Measurements from ENCODE around the gene RUVBL1.
A peak's percentile ranks its signal among the peaks of the same experiment; 100 is the strongest.

The RUVBL1 gene

GRCh38 chr3:128131897-128132646, 8.5 kb upstream of the RUVBL1 start:
- no peak for DNase-seq

GRCh38 chr3:128128251-128128650, 4.6 kb upstream of the RUVBL1 start:
- DNase-seq, result no peak

- DNase-seq, result no peak
Observed at GRCh38 chr3:128127236-128127635, 3.6 kb upstream of the RUVBL1 start.

- no peak for DNase-seq
Observed at GRCh38 chr3:128123156-128123537, 465 bp downstream of the RUVBL1 start.

GRCh38 chr3:128122013-128122412, 1.6 kb downstream of the RUVBL1 start:
- DNase-seq, result no peak

GRCh38 chr3:128113817-128114794, 9.5 kb downstream of the RUVBL1 start:
- no peak for DNase-seq

GRCh38 chr3:128112357-128112968, 11.1 kb downstream of the RUVBL1 start:
- peak; percentile 46 for DNase-seq

GRCh38 chr3:128111147-128111546, 12.5 kb downstream of the RUVBL1 start:
- DNase-seq, result no peak

- DNase-seq, result no peak
Observed at GRCh38 chr3:128107834-128108233, 15.8 kb downstream of the RUVBL1 start.

GRCh38 chr3:128103136-128103676, 20.4 kb downstream of the RUVBL1 start:
- no peak for DNase-seq

- no peak for DNase-seq
Observed at GRCh38 chr3:128100638-128101037, 23.0 kb downstream of the RUVBL1 start.

GRCh38 chr3:128100161-128100560, 23.5 kb downstream of the RUVBL1 start:
- no peak for DNase-seq

GRCh38 chr3:128098234-128098633, 25.4 kb downstream of the RUVBL1 start:
- no peak for DNase-seq

GRCh38 chr3:128095222-128095703, 28.3 kb downstream of the RUVBL1 start:
- DNase-seq, result peak; percentile 72

GRCh38 chr3:128094295-128095151, 29.1 kb downstream of the RUVBL1 start:
- DNase-seq, result no peak

- no peak for DNase-seq
Observed at GRCh38 chr3:128091586-128091985, 32.0 kb downstream of the RUVBL1 start.

GRCh38 chr3:128089135-128089534, 34.5 kb downstream of the RUVBL1 start:
- no peak for DNase-seq

GRCh38 chr3:128084675-128085021, 39.0 kb downstream of the RUVBL1 start:
- no peak for DNase-seq

- no peak for DNase-seq
Observed at GRCh38 chr3:128083980-128084674, 39.5 kb downstream of the RUVBL1 start.

GRCh38 chr3:128083396-128083795, 40.2 kb downstream of the RUVBL1 start:
- no peak for DNase-seq

GRCh38 chr3:128082546-128082945, 41.1 kb downstream of the RUVBL1 start:
- DNase-seq, result no peak

Data from CD4-positive, alpha-beta T cell treated with Interleukin-15 for 1 hour (primary cell).